Lung (tissue), 12 donors: ENCODE results near the gene GRIK3. TPM values are rescaled to one million over a fixed set of nuclear protein-coding genes. Genes with fewer than 3 reads are reported as not detected.

ENCODE experiments used
- ATAC-seq: fragments of 200-7000 bp; cut with Tn5 transposase; one replicate; pipeline ENCODE4 v1.9.1; 2020; ENCODE audit warnings: moderate number of reproducible peaks; ENCODE audit not compliant: insufficient read depth, low FRiP score
- DNase-seq, 3 donors: peaks; one replicate each; pipeline ENCODE4 v3.0.0-alpha.2; 2013 to 2017
- H3K27ac ChIP-seq, 2 donors: one replicate each; pipeline ENCODE4 v1.5.1; 2013; ENCODE audit warnings: mild to moderate bottlenecking in 2 of 2, moderate library complexity in 2 of 2, control low read depth in 1 of 2, inconsistent platforms in 1 of 2, low read depth in 1 of 2, low read length in 1 of 2
- H3K27me3 ChIP-seq, 3 donors: one replicate each; pipeline ENCODE4 v1.5.1; 2013; ENCODE audit warnings: low read length in 2 of 3; ENCODE audit not compliant: control insufficient read depth in 3 of 3, insufficient read depth in 3 of 3
- H3K36me3 ChIP-seq, 4 donors: one replicate each; pipeline ENCODE4 v1.5.1; 2013; ENCODE audit warnings: low read length in 4 of 4, mild to moderate bottlenecking in 1 of 4, moderate library complexity in 1 of 4; ENCODE audit not compliant: control insufficient read depth in 4 of 4, insufficient read depth in 4 of 4
- H3K4me1 ChIP-seq, 5 donors: one replicate each; pipeline ENCODE4 v1.5.1; 2013; ENCODE audit warnings: low read length in 5 of 5, mild to moderate bottlenecking in 2 of 5, moderate library complexity in 1 of 5; ENCODE audit not compliant: control insufficient read depth in 5 of 5, insufficient read depth in 5 of 5
- H3K4me3 ChIP-seq: one replicate; pipeline ENCODE4 v1.5.1; 2013; ENCODE audit warnings: mild to moderate bottlenecking, control low read depth, moderate library complexity
- H3K9ac ChIP-seq, 2 donors: one replicate each; pipeline ENCODE4 v1.5.1; 2013; ENCODE audit warnings: low read length in 2 of 2, control low read depth in 1 of 2; ENCODE audit not compliant: insufficient read depth in 1 of 2
- H3K9me3 ChIP-seq, 4 donors: one replicate each; pipeline ENCODE4 v1.5.1; 2013; ENCODE audit warnings: low read length in 3 of 4, mild to moderate bottlenecking in 1 of 4, moderate library complexity in 1 of 4; ENCODE audit not compliant: control insufficient read depth in 4 of 4, insufficient read depth in 3 of 4
- WGBS, 2 donors: extraction: QIAGEN DNeasy Blood & Tissue Kit; methylation state at CpG; one replicate each; pipeline ENCODE4 v1.1.7; 2013; 5-methylcytosine and 5-hydroxymethylcytosine counted together
- polyA plus RNA-seq, 2 donors: library from polyadenylated mRNA; stranded (reverse); fragments of 200-250 nt; gene quantifications; one replicate each; pipeline ENCODE4 v1.2.1, GENCODE V29; 2013
- total RNA-seq, 2 donors: library from RNA; depleted of rRNA in 1 of 2; stranded (reverse); fragments of >200 nt in 1 of 2; gene quantifications; one replicate each; pipeline ENCODE4 v1.2.1, GENCODE V29; 2014 to 2021
- TF ChIP-seq, protein P1 (sequence below): IDR thresholded peaks from 2 replicates; pipeline ENCODE4 v1.5.1; 2012; ENCODE audit warnings: mild to moderate bottlenecking; ENCODE audit errors: control extremely low read depth, extremely low read depth
- donor health status: control.
- donor health status: control.
- donor health status: Bipolar disorder and iron deficiency.
- donor health status: healthy.
- donor health status: DM: yes; HTN: yes; CAD: no.

Gene GRIK3
- total and polyA plus RNA-seq, 4 donors = 0.01 to 0.40 (median 0.07) TPM

DNA sequence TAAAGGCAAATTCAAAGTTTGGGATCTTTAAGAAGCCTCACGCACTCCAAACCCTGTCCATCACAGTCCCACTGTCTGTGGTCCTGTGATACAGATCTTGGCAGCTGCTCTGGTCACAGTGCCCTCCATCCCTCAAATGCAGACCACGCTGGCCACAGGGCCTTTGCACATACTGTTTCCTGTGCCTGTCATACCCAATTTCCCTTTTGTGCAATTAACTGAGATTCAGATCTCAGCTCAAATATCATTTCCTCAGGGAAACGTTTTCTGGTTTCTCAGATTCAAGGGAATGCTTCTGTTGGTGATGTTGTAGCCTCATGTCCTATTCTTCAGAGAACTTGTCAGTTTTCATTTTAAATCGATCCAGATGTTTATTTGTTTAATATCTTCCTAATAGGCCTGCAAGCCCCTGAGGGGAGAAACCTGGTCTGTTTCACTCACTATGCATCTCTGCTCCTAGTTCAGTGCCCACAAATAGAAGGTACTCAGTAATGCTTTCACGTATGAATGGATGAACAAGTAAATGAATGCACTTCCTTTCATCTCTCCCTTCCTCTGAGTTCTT is 24.2 kb upstream of the GRIK3 start:
- H3K4me3 ChIP-seq = no peak overlapping the region
- TF ChIP-seq, protein P1, sequence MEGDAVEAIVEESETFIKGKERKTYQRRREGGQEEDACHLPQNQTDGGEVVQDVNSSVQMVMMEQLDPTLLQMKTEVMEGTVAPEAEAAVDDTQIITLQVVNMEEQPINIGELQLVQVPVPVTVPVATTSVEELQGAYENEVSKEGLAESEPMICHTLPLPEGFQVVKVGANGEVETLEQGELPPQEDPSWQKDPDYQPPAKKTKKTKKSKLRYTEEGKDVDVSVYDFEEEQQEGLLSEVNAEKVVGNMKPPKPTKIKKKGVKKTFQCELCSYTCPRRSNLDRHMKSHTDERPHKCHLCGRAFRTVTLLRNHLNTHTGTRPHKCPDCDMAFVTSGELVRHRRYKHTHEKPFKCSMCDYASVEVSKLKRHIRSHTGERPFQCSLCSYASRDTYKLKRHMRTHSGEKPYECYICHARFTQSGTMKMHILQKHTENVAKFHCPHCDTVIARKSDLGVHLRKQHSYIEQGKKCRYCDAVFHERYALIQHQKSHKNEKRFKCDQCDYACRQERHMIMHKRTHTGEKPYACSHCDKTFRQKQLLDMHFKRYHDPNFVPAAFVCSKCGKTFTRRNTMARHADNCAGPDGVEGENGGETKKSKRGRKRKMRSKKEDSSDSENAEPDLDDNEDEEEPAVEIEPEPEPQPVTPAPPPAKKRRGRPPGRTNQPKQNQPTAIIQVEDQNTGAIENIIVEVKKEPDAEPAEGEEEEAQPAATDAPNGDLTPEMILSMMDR = no peak
- no peaks in the 10 kb centered on the region for H3K4me1 ChIP-seq
- WGBS, 2 donors = 73 to 74% methylated on average over 5 of the region's 5 CpGs
- no peak overlapping the region for H3K9ac ChIP-seq
- H3K27ac ChIP-seq = no peak overlapping the region
- H3K27me3 ChIP-seq = peaks cover 0 to 5% (median 0%) of the 10 kb centered on the region in 3 donors
- ATAC-seq = no peak
- no peak for DNase-seq
- H3K9me3 ChIP-seq = peaks cover 0 to 1% (median 0%) of the 10 kb centered on the region in 4 donors
- H3K36me3 ChIP-seq = no peaks in the 10 kb centered on the region

DNA sequence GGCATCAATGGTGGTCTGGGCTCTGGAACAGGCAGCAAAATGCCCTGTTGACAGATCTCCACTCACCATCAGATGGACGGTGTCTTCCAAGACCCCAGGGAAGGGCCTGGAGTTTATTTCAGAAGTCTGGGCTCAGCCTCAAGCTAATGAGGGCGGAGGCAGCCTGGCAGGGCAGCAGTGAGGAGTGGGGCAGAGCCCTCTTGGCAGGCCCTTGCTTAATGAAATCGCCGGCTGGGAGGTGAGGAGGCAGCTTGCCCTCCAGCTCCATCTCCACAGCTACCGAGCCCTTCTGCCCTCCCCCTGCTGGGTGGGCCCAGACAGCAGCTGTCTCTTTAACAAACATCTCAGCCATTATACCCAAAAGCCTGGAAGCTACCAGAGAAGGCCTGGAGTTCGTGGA is 22.0 kb upstream of the GRIK3 start:
- H3K36me3 ChIP-seq = no peaks in the 10 kb centered on the region

DNA sequence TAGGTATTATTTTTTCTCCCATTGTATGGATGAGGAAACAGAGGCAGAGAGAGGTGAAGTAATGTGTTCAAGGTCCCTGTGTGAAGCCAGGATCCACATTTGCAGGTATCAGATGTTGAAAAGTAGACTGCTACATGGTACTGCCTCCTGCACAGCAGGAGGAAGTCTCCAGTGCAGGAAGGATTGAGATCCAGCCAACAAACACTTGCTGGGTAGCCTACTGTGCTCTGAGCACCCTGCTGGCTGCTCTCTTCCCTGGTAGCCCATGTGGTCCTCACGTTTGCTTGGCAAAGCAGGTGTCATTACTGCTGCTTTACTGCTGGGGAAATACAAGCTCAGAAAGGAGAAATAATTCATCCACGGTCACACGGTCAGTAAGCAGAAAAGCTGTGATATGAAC is 21.3 kb upstream of the GRIK3 start:
- TF ChIP-seq, protein P1 = no peak
- H3K4me3 ChIP-seq = no peak overlapping the region
- peaks cover 0 to 4% (median 0%) of the 10 kb centered on the region in 4 donors for H3K9me3 ChIP-seq
- no peaks in the 10 kb centered on the region for H3K36me3 ChIP-seq
- no peak overlapping the region for H3K9ac ChIP-seq
- no peaks in the 10 kb centered on the region for H3K4me1 ChIP-seq
- ATAC-seq (no peak), DNase-seq (no peak)
- 58 to 67% methylated on average over 3 of the region's 3 CpGs for WGBS, 2 donors
- no peak overlapping the region for H3K27ac ChIP-seq
- H3K27me3 ChIP-seq = peaks cover 0 to 3% (median 0%) of the 10 kb centered on the region in 3 donors

More for the DNA sequence above, 22.0 kb upstream of the GRIK3 start:
- H3K27me3 ChIP-seq = peaks cover 0 to 2% (median 0%) of the 10 kb centered on the region in 3 donors
- WGBS, 2 donors = 37 to 52% methylated on average over 6 of the region's 6 CpGs
- TF ChIP-seq, protein P1 = no peak
- DNase-seq = no peak
- H3K4me1 ChIP-seq = no peaks in the 10 kb centered on the region
- H3K9ac ChIP-seq = no peak overlapping the region
- peaks cover 0 to 1% (median 0%) of the 10 kb centered on the region in 4 donors for H3K9me3 ChIP-seq
- no peak for ATAC-seq
- no peak overlapping the region for H3K4me3 ChIP-seq
- no peak overlapping the region for H3K27ac ChIP-seq

DNA sequence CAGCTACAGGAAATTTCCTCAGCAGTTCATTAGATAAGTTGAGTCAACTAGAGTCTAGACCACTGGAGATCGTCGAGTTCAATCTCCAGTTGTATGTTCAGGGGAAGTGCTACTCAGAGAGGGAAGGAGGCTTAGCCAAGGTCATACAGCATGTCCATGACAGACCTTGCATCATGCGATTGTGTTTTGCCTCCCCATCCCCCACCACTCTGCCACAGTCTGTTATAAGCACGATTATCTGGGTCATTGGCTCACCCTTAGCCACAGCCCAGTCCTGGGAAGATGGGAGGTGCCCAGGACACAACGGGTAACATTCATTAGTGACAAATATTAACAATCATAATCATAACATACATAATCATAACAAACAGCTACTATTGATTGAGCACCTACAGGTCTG is 18.9 kb upstream of the GRIK3 start:
- Histone ChIP-seq H3K27me3 (peaks cover 0 to 10% (median 0%) of the 10 kb centered on the region in 3 donors), H3K9ac (no peak overlapping the region), H3K4me3 (no peak overlapping the region), H3K4me1 (no peaks in the 10 kb centered on the region), H3K9me3 (peaks cover 0 to 2% (median 0%) of the 10 kb centered on the region in 4 donors), H3K27ac (no peak overlapping the region), H3K36me3 (no peaks in the 10 kb centered on the region)
- TF ChIP-seq, protein P1 = no peak
- 71 to 81% methylated on average over 5 of the region's 5 CpGs for WGBS, 2 donors
- ATAC-seq (no peak), DNase-seq (no peak)
